ENCODE results near the gene POLA1.

POLA1 gene

DNA sequence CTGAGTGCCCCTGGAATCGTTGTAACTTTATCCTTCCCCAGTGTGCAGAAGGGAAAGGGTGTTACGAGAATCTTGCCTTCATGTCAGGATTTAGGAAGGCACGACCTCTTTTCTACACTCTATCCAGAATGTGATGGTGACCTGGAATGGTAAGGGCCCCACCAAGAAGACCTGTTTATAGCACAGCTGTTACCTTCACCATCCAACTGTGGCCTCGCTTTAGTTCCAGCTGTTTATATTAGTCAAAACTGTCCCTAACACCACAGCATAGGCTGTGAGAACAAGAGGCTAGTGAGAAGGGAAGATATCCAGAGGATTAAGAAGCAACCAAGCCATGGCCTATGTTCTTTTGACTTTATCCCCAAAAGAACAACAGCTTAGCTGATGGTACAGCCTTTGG is 294.0 kb downstream of the POLA1 start:
- no peak for DNase-seq

DNA sequence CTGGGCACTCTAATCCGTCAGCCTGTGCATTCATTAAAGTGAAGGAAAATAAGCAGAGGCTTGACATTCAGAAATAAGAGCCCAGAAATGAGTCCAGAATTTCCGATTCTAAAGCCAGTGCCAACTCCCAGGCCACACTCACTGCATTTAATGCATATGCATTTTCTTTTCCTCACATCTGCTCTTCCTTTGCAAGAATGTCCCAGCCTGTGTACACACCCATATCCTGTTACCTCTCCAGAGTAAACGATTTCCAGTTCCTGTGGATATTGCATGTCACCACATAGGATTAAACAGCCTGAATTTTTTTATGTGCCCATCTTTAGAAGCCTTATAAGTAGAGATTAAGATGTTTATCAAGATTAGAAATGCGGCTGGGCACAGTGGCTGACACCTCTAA is 294.6 kb downstream of the POLA1 start:
- DNase-seq = no peak

DNA sequence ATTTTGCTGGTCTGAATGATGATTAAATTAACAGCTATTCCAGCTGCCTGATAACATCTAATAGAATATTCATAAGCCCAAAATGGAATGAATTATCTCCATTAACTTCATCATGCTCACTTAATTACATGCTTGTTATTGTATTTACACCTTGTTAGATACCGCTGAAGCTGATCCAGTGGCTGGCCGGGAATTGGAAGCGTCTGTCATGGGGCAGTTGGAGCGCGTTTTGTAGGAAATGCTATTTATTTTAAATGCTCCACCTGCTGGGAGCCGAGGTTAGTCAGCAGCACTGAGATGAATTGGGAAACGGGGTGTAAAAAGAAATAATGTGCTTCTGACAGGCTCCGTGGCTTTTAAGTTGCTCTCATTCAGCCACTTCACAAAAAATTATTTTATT is 296.8 kb downstream of the POLA1 start:
- no peak for DNase-seq

DNA sequence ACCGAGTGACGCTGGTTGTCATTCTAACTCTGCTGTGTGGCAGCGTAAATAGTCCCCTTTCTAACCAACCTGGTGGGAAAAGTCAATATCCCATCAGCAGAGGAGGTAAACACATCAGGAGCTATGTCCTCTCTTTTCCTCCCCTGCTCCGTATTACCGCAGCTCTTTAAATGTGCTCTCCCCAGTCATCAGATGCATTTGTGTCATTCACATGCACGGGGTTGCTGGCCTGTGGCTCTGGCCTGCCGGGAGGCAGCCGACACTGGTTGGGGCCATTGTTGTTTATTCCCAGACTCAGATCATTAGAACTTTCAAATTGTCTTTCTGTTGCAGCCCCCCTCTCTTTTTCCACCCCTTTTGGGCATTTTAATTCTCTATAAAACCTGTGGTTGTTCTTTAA is 300.2 kb downstream of the POLA1 start:
- no peak for DNase-seq

DNA sequence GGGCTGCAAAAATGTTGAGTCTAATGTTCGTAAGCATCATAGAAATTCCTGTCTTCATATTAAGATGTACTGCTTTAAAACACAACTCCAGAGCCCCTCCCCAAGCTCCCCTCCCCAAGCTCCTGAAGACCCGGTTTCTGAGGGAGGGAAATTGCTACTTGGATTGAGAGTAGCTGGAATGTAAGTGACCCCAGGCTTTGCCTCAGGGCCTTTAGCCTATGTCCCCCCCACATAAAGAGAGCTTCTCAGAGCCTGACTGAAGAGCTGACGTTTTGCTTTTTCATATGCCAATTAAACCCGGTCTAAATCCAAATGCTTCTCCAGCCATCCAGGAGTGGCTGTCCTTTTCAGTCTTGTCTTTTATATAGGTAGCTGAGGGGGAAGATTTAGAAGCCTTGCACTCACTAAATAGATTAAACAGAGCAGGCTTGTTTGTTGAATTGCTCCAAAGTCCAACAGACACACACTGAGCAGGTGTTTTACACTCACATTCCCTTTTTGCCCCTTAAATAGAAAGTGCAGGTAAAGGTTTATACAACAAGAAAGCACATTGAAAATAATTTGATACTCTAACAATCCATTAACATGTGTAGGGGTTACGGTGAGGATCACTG is 302.5 kb downstream of the POLA1 start:
- no peak for DNase-seq

DNA sequence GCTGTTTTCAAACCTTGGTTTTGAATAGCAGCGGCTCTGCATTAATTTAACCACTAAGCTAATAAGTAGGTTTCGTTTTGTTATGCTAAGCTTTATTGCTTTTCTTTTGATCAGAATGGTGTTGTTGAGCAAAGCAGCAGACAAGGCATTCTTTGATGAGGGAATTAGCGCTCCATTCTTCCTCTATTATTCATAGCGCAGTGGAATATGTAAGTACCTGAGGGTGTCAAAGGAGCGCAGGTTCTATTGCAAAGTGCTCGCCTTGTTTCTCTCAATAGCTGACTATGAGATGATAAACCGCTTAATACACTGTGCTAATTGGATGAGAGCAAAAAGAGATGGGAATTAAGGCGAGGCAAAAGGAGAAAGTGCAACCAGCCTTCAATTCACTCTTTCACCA is 305.8 kb downstream of the POLA1 start:
- DNase-seq = no peak

DNA sequence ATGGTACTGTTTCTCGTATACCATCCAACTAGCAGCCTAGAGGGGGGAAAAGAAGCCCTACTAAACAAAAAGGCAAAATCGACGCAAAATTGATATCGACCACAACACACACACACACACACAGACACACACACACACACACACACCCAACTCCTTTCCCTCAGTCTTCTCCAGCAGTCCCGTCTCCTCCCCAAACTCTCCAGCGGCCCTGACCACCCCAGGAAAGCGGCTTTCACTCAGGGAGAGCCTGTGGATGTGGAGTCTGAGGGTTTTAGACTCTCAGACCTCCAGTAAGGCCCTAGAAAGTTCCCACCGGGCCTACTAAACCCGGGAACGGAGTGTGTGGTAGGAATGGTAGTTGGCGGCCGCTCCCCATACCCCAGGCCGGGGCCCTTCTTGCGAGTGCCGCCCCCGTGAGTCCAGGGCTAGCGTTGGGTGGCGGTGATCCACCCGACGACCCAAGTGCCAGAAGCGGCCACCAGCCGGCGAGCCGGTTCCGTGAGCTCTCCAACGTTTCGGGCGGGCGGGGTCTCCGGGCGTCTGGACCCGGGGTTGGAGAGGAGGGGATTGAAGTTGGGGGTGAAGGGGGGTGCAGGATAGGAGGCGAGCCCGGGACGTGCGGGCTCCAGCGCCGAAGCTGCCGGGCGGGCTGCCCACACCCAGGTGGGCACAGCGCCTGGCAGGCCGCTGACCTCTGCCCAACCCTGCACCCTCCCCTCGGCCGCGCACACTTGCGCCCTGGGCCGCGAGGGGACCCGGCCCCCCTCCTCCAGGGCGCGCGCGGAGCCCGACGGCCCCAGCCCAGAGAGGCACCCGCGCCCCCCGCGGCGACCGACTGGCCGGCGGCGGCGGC is 308.3 kb downstream of the POLA1 start:
- no peak for DNase-seq

DNA sequence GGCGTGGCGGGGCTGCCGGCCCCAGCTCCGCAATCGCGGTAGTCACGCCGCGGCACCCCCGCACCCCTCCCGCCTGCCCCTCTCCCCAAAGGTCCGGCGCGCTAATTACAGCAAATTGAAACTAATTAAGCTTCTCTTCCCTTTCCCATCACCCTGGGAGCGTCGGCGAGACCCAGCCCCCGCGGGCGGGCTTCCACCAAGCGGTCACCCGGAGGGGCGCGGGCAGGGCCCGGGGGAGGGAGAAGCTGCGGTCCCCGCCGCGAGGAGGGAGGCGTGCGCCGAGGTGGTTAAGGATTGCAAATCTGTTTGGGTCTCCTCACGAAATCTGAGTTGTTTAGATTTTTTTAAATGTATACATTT is 308.9 kb downstream of the POLA1 start:
- no peak for DNase-seq

DNA sequence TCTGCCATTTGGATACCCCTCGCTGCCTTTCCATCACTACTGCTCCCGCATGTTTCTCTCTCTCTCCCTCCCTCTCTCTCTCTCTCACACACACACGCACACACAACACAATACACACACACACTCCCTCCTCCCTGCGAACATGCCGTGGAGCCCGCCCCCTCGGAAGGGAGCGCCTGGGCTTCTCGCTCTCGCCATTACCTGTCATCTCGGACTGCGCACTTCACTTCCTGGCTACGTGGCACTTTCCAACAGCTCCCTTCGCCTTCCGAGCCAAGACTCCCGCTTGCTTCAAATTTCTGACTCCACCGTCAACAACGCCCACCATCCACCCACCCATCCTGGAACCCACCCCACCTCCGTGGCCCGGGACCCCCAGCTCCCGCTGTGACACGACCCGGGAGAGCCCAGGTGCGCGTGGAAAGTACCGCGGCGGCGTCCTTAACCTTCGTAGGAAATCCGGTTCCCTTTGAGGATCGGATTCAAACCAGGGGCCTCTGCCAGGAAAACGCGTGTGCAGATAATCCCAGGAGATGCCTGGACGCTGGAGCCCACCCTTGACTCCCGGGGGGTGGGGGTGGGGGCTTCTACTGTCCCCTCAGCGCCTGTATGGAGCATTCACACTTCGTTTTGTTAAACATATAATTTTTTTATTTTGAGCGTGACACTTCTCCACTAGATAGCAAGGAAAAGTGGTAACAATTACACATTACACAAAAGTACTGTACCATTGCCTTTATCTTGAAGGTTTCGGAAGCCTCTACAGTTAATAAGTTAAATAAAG is 309.5 kb downstream of the POLA1 start:
- DNase-seq = no peak

DNA sequence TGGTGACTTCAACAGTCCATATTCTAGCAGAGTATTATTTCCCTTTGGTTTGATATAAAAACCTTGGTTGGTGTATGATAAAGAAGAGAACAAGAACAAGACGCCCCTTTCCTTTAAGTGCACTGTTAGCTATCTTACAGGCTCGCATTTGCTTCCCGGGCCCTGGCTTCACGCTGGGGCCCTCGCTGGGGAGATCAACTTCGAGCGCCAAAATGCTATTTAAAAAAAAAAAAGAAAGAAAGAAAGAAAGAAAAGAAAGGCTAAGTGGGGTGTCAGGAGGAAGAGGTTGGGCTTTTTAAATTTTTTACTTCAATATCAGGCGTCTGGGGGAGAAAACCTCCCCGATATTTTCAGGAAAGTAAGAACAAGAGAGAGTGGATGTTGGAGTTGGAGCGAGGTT is 310.3 kb downstream of the POLA1 start:
- no peak for DNase-seq

DNA sequence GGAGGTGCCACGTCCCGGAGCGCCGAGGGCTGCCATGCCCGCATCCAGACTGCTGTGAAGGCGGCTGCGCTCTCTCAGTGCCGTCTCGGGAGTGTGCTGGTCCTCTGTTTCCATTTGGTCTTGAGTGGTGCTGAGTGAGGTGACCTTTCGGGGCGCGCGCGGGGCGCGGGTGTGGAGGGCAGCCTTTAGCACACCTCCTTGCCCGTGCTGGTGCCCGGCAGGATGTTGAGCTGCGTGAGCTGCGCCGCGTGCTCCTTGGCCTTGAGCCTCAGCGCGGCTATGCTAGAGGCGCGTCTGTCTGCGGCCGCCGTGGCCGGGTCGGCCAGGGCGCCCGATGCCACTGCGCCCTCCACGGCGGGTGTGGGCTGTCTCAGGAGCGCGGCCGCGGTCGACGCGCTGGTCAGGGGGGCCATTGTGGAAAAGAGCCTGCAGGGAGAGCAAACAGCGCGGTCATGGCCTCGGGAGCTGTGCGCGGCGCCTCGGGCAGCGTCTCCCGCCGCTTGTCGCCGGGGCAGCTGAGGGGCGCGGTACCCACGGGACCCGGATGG is 310.8 kb downstream of the POLA1 start:
- no peak for DNase-seq

DNA sequence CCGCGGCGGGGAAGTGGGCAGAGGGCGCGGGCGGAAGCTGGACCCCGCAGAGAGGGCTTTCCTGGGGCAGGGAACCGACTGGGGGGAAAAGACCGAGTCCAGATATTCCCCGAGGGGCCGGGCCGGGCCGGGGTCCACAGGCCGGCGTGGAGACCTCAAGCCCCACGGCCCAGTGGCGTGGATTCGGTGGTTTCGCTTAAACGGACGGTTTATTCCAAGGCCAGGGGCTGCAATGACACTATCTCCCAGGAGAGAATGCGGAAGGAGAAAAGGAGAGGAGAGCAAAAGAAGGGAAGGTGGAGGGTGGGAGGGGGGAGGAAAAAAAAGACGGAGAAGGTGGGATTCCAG is 311.3 kb downstream of the POLA1 start:
- no peak for DNase-seq

DNA sequence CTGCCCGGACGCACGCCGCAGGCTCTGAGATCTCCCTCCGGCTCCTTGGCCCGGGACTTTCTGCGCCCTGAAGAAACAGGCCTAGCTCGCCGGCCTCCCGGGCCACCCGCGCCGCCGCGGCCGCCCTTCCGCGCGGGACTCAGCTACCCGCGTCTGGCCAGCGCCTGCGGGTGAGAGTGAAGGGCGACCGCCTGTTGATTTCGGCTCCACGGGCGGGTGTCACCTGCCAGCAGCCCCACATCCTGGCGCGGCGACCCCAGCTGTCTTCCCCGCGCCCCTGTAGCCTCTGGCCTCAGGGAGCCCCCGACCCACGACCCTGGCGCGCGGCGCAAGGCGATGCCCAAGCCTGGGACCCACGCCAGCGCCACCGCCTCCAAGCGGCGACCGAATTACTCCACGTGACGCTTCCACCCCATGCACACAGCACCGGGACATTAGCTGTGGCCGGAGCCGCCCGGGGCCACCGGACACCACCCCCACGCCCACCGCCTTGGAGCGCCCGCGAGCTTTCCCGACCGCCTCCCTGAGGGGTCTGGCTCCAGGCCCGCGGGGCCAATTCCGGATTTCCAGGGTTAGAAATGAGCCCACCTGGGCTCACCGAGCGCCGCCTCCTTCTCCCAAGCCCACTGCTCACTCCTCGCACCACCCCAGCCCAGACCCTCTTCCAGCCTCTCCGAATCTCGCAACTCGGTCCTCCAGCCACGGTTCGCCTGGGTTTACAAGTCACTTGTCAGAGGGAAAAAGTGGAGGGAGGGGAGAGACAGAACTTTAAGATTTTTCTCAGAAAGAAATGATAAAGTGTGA is 311.9 kb downstream of the POLA1 start:
- DNase-seq = no peak

DNA sequence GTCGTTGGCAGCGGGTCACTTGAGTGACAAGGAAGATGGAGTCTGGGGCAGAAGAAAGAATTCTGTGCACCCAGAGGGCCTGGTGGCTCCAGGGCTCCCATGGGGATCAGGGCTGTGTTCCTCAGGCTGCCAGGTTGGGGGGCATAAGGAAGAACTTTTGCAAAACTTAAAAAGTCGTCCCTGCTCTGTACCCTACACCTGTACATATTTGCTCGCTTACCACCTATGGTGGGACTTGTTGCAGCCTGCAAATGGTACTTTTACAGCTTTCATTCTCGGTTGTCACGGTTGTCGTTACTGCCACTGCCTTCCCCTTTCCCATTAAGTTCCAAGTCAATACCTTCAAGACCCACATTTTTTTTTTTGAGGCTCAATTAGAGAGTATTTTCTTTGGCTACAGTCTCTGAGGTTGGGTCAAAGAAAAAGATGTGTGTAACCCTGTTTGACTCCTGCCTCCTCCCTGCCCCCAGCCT is 312.9 kb downstream of the POLA1 start:
- DNase-seq = no peak

DNA sequence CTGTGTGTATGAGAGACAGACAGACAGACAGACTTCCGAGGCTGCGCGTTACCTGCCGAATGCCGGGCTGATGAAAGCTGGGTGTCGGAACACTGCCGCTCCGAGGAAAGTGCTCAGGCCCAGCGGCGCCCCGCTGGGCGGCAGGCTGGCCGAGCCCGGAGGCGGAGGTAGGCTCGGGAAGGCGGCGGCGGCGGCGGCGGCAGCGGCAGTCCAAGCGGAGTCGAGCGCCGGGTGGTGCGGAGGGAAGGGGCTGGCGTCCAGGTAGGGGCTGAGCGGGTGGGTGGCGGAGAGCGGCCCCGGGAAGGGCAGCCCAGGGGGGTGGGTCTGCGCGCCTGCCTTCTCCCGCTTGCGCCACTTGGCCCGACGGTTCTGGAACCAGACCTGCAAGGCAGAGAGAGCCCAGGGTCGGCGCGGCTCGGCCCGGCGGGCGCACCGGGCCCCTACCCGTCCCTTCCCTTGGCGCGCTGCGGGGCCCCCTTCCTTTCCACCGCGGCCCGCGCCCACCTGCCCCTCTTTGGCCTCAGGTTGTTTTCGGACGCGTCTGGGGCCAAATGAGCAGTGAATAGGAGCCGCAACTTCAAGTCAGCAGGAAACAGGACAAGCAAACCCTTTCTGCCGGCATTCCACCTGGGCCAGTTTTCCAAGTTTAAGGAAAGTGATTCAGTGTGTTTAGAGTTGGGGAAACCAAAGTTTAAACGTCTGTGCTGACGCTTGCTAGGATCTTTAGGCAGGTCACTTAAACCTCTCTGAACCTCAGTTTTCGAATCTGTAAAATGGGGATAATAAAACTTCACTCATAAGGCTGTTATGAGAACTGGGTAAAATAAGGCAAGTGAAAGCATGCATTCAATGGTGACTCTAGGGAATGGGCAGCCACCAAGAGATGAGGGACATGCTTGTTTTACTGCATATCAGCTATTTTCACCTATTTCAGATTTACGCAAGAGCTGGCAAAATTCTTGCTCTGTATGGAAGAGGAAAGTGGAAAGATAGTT is 313.6 kb downstream of the POLA1 start:
- DNase-seq = no peak

DNA sequence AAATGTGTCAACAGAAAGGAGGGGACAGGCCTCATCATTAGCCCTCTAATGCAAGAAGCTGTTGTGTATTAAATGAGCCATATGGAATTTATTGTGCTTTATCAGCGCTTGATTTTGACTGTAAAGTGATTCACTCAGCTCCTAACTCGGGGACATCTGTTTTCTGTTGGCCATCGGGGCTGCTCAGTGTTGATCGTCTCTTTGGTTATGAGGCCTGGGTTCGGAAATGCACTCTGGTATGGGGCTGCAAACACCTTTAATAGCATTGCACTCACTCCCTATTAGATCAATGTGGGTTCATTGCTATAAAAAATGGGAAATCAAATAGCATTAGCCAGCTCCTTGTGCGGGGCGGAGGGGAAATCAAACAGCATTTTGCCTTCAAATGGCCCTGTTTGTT is 315.7 kb downstream of the POLA1 start:
- DNase-seq = no peak

DNA sequence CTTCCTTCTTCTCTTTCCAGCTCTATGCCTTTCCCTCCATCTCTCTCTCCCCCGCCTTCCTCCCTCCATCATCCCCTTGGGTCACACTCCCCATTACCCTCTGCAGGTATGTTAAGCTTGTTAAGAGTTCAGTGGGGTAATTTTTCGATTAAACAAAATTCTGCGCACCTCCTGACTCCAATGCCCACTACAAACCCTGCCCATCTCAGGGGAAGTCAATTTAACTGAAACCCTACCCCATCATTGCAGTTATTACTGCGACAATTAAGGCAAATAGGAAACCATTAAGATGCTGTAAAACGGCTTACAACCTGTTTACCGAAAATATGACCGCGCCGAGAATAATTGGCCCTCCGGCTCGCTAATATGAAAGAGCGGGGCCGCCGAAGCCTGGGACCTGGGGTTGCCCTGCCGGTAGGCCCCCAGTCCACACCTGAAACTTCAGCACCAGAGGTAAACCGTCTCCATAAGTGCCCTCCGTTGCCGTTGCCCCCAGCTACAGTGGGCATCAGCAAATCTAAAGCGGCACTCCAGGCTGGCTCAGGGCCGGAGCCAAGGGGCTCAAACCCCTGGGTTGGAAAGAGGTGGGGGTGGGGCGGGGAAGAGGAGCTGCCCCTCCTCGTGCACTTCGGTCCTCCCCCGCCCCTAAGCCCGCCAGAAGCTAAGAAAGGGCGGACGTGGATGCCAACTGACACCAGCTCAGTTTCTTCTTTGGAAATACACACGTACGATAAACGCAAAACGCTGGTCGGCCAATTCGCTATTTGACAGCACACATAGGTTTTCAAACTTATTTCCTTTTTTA is 317.3 kb downstream of the POLA1 start:
- DNase-seq = no peak

DNA sequence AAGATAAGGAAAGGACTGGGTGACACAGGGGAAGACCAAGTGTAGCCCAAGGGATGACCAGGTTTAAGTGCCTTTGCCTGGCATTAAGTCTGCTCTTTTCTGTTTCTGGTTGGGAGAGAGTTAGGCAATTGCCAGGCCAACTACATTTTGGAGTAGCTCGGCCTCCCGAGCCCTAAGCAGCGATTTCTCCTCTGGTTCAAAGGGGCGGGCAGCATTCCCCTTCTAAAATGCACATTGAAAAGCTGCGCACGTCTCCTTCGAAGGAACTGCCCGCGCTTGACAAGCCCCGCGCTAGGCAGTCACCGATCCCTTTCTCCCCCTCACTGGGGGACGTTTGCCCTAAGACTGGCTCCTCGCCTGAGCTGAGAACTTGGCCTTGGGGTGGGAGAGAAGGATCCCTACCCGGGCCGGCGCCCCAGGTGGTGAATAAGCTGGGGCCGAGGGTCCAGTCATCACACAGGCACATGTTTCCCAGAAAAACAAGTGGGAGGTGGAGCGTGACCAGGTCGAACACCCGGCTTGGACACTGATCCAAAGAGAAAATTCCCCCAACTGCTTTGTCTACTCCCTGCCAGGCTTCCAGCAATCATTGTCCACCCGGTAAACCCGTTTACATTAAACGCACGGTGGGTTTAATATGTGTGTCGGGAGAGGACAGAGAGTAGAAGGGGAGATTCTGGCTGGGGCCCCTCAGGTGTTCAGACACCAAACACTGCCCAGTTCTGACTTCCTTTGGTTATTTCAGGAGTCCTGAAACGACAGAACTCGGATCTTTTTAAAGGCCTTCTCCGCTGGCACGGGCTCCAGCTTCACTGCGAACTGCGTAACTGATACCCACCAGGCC is 318.1 kb downstream of the POLA1 start:
- DNase-seq = no peak

DNA sequence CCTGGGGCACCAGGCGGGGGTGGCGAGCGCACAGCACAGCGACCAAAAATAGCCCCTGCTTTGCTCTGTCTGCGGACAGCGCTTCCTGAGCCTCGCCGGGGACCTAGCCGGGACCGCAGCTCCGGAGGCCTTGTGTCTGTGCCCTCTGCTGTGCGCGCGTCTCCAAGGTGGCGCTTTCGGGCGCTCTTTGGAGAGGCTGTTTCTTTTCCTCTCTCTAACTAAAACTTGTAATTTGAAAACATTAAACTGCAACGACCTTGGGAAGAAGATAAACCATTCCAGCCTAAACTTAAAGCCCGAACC is 318.7 kb downstream of the POLA1 start:
- DNase-seq = no peak
